Fibroblast of lung (primary cell): ENCODE data around the gene HOXA7. TPM values are rescaled to one million over a fixed set of nuclear protein-coding genes. Genes with fewer than 3 reads are reported as not detected.

Experiments
- DNase-seq, 2 donors: peaks; one replicate each; pipeline versions ENCODE4 v3.0.0 to v3.0.0-alpha.2; 2010; ENCODE audit warnings: low read depth in 2 of 2
- H2AFZ ChIP-seq: 2 replicates; pipeline ENCODE4 v1.5.1; 2012; ENCODE audit warnings: low read length, control low read depth, inconsistent platforms
- H3K27ac ChIP-seq: 2 replicates; pipeline ENCODE4 v1.5.1; 2011; ENCODE audit warnings: low read length, control low read depth; ENCODE audit not compliant: insufficient read depth
- H3K27me3 ChIP-seq: 2 replicates; pipeline ENCODE4 v1.5.1; 2011; ENCODE audit warnings: mild to moderate bottlenecking, low read length; ENCODE audit not compliant: control insufficient read depth, insufficient read depth
- H3K36me3 ChIP-seq: 2 replicates; pipeline ENCODE4 v1.5.1; 2011; ENCODE audit warnings: low read length; ENCODE audit not compliant: control insufficient read depth, insufficient read depth
- H3K4me1 ChIP-seq: 2 replicates; pipeline ENCODE4 v1.5.1; 2011; ENCODE audit warnings: low read length; ENCODE audit not compliant: control insufficient read depth, insufficient read depth; ENCODE audit errors: extremely low read depth
- H3K4me2 ChIP-seq: 2 replicates; pipeline ENCODE4 v1.5.1; 2011; ENCODE audit warnings: low read length, control low read depth; ENCODE audit not compliant: insufficient read depth; ENCODE audit errors: extremely low read depth
- H3K4me3 ChIP-seq, 4 experiments: fragments of 200-600 bp in 1 of 4; sonication (generic) in 1 of 4; replicated peaks in 1 of 4; 2 replicates each; pipeline ENCODE4 v1.5.1; 2011 to 2016; ENCODE audit warnings: low read length in 4 of 4, low read depth in 3 of 4, mild to moderate bottlenecking in 3 of 4, control low read depth in 2 of 4, inconsistent platforms in 1 of 4, mixed read lengths in 1 of 4; ENCODE audit not compliant: insufficient read depth in 1 of 4; ENCODE audit errors: control extremely low read depth in 1 of 4
- H3K79me2 ChIP-seq: 2 replicates; pipeline ENCODE4 v1.5.1; 2012; ENCODE audit warnings: mild to moderate bottlenecking, low read length, inconsistent platforms; ENCODE audit not compliant: control insufficient read depth, insufficient read depth
- H3K9ac ChIP-seq: 2 replicates; pipeline ENCODE4 v1.5.1; 2011; ENCODE audit warnings: mild to moderate bottlenecking, low read length, control low read depth; ENCODE audit not compliant: insufficient read depth
- H3K9me3 ChIP-seq: 2 replicates; pipeline ENCODE4 v1.5.1; 2012; ENCODE audit warnings: low read depth, low read length; ENCODE audit not compliant: control insufficient read depth, insufficient read depth
- H4K20me1 ChIP-seq: 2 replicates; pipeline ENCODE4 v1.5.1; 2011; ENCODE audit warnings: low read length; ENCODE audit not compliant: control insufficient read depth, insufficient read depth; ENCODE audit errors: extremely low read depth
- EZH2 ChIP-seq: IDR thresholded peaks from 2 replicates; pipeline ENCODE4 v1.5.1; 2012; ENCODE audit warnings: low read length, control low read depth, mild to moderate bottlenecking; ENCODE audit errors: missing control alignments
- polyA plus RNA-seq, 2 donors: library from polyadenylated mRNA; depleted of rRNA in 1 of 2; stranded (reverse) in 1 of 2; unstranded in 1 of 2; fragments of >200 nt; gene quantifications; 2 replicates each; pipeline ENCODE4 v1.2.1, GENCODE V29; 2011 to 2012; ENCODE audit warnings: missing spikeins in 1 of 2
- total RNA-seq: library from RNA; depleted of rRNA; stranded (reverse); fragments of >200 nt; gene quantifications from 2 replicates; pipeline ENCODE4 v1.2.1, GENCODE V29; 2014
- TF ChIP-seq, protein P1 (sequence below), 2 donors: IDR thresholded peaks in 1 of 2; conservative IDR thresholded peaks in 1 of 2; 1 replicate in 1 of 2; 2 replicates in 1 of 2; pipeline ENCODE4 v1.5.1; 2011 to 2012; ENCODE audit warnings: low read length in 2 of 2, control low read depth in 1 of 2, inconsistent platforms in 1 of 2, low read depth in 1 of 2, mild to moderate bottlenecking in 1 of 2

The HOXA7 gene
- total and polyA plus RNA-seq, 2 donors (not counting 1 experiment from before 2014, with no cell fraction given) = 1.2 to 5.3 TPM

DNA sequence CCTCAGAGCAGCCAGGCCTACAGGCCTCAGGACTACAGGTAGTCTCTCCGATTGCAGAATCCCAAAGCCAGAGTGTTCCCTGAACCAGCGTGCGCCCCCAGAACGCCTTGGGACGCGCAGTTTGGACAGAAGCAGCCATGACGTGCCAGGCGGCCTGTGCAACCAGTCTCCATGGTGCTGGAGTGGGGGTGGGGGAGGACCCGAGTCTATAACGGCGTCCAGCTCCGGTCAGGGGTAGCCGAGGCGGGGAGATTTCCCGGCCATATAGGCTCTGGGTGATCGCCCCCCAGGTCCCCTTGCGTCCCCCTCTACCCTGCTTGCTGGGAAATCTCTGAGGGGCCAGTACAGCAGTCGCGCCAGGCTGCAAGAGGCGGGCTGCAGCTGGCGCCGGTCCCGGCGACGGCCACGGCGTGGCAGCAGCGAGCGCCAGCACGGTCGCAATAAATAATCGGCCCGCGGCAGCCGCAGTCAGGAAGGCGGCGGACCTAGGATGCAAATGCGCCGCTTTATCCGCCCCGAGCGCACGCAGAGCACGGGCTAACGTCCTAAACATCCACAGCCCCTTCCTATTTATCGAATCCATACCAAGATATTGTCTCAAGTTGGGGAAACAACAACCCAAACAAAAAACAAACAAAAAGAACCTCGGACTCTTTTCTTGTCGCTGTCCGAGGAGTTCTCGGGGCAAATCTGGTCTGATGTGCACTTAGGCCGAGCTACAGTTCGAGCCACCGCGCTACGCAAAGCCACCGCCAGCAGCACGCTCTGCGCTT lies 5.7 kb downstream of the HOXA7 start:
- Histone ChIP-seq H3K9me3 (no peaks in the 10 kb centered on the region), H2AFZ (peak overlapping the region; percentile 55), H3K79me2 (peaks cover 57% of the 10 kb centered on the region), H3K4me2 (peak overlapping the region; percentile 90), H3K27ac (peak overlapping the region; percentile 81), H3K9ac (peak overlapping the region; percentile 64), H3K36me3 (no peaks in the 10 kb centered on the region), H3K27me3 (no peaks in the 10 kb centered on the region), H4K20me1 (no peaks in the 10 kb centered on the region), H3K4me1 (peaks cover 25% of the 10 kb centered on the region), H3K4me3 (peak overlapping the region; percentile 42 to 61 (median 49))
- TF ChIP-seq EZH2 = no peak
- TF ChIP-seq, protein P1, sequence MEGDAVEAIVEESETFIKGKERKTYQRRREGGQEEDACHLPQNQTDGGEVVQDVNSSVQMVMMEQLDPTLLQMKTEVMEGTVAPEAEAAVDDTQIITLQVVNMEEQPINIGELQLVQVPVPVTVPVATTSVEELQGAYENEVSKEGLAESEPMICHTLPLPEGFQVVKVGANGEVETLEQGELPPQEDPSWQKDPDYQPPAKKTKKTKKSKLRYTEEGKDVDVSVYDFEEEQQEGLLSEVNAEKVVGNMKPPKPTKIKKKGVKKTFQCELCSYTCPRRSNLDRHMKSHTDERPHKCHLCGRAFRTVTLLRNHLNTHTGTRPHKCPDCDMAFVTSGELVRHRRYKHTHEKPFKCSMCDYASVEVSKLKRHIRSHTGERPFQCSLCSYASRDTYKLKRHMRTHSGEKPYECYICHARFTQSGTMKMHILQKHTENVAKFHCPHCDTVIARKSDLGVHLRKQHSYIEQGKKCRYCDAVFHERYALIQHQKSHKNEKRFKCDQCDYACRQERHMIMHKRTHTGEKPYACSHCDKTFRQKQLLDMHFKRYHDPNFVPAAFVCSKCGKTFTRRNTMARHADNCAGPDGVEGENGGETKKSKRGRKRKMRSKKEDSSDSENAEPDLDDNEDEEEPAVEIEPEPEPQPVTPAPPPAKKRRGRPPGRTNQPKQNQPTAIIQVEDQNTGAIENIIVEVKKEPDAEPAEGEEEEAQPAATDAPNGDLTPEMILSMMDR (conservative IDR thresholded peaks at IDR 0.05 in 1 of 2, IDR thresholded peaks at IDR 0.05 in 1 of 2; ENCODE audit: low read depth in 1 of 2, low read length in 2 of 2) = peak; percentile 63 to 64
- DNase-seq = peak; percentile 47 to 87

DNA sequence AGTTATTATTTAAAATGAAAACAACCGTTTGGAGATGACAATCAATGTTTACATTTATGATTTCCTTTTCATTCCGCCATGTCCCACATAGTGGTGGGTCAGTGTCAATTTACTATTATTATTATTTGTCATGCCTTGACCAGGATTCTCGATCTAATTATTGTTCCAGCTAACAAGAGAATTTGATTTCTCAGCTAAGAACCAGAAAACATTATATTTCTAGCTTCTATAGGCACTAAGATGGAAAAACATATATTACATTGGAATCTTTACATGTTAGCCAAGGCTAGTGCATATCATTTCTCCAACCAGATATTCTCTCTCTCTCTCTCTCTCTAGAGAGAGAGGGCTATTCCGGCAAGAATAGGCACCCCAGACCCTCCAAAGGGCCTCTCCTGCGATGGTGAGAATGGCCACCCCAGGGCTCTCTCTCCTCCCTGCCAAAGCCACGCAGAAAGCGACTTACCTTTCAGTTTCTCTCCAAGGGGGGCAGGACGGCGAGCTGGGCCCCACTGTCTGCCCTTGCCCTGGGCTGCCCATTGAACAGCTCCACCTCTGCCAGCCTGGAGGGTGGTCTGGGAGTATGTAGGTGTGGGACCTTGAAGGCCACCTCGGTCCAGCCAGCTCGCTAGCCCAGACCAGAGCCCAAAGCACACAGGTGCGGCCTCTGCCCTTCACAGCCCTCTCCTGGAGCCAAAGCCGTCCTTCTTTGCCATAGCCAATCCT lies 6.5 kb downstream of the HOXA7 start:
- H3K79me2 ChIP-seq = peaks cover 65% of the 10 kb centered on the region
- H3K4me1 ChIP-seq = peaks cover 22% of the 10 kb centered on the region
- no peaks in the 10 kb centered on the region for H3K36me3 ChIP-seq
- H3K4me3 ChIP-seq = peak overlapping the region; percentile 42 to 61 (median 49)
- no peaks in the 10 kb centered on the region for H3K9me3 ChIP-seq
- peak overlapping the region; percentile 81 for H3K27ac ChIP-seq
- no peaks in the 10 kb centered on the region for H3K27me3 ChIP-seq
- TF ChIP-seq, protein P1 (conservative IDR thresholded peaks at IDR 0.05 in 1 of 2, IDR thresholded peaks at IDR 0.05 in 1 of 2; ENCODE audit: low read depth in 1 of 2, low read length in 2 of 2) = no peak
- TF ChIP-seq EZH2 = no peak
- peak overlapping the region; percentile 64 for H3K9ac ChIP-seq
- no peak for DNase-seq
- H4K20me1 ChIP-seq = no peaks in the 10 kb centered on the region
- peak overlapping the region; percentile 90 for H3K4me2 ChIP-seq
- H2AFZ ChIP-seq = peak overlapping the region; percentile 28
